D721Med (cell line): ENCODE data around the gene CCDC120.
A peak's percentile ranks its signal among the peaks of the same experiment; 100 is the strongest.

Experiments used
- DNase-seq: peaks from one replicate; pipeline ENCODE4 v3.0.0; 2011; ENCODE audit warnings: low spot score; ENCODE audit not compliant: insufficient read length
- FAIRE-seq: peaks from 2 replicates; lab custom pipeline; 2011; peaks lifted over from hg19 to GRCh38; lab: Jason Lieb, UNC
- TF ChIP-seq, protein P1 (sequence below): IDR thresholded peaks from 2 replicates; pipeline ENCODE4 v1.5.1; 2012; ENCODE audit warnings: mild to moderate bottlenecking, control low read depth; ENCODE audit not compliant: insufficient read depth; ENCODE audit errors: missing control alignments

CCDC120 gene

GRCh38 chrX:49039598-49040375 is 19.0 kb upstream of the CCDC120 start:
- FAIRE-seq, result no peak
- TF ChIP-seq, protein P1, sequence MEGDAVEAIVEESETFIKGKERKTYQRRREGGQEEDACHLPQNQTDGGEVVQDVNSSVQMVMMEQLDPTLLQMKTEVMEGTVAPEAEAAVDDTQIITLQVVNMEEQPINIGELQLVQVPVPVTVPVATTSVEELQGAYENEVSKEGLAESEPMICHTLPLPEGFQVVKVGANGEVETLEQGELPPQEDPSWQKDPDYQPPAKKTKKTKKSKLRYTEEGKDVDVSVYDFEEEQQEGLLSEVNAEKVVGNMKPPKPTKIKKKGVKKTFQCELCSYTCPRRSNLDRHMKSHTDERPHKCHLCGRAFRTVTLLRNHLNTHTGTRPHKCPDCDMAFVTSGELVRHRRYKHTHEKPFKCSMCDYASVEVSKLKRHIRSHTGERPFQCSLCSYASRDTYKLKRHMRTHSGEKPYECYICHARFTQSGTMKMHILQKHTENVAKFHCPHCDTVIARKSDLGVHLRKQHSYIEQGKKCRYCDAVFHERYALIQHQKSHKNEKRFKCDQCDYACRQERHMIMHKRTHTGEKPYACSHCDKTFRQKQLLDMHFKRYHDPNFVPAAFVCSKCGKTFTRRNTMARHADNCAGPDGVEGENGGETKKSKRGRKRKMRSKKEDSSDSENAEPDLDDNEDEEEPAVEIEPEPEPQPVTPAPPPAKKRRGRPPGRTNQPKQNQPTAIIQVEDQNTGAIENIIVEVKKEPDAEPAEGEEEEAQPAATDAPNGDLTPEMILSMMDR, result no peak
- DNase-seq, result no peak

DNA sequence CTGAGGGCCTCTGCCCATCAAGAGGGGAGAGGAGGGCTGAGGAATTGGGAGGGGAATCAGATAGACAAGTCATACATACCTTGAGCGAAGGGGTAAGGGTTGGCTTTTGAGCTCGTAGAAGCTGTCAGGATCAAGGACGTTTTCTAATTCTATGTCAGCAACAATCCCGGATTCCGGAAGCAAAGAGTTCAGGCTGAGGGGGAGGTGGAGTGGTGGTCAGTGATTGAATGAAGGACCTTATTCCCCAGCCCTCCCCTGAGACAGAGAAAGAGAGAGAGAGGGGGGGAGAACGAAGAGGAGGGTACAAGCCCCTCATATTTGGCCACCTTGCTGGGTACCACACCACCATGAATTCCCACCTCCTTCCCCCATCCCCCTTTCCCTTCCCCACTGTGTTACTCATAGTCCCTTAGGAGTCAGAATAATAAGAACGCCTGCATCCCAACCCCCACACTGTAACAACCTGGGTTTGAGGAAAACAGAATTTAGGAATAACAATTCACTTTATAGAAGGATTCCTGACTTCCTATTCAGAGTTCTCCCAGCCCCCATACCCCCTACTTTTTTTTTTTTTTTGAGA is 18.3 kb upstream of the CCDC120 start:
- DNase-seq (no peak), FAIRE-seq (no peak)
- TF ChIP-seq, protein P1, result no peak

- no peak for DNase-seq
- TF ChIP-seq, protein P1, result no peak
- FAIRE-seq, result no peak
Observed at GRCh38 chrX:49041744-49042580, 16.8 kb upstream of the CCDC120 start.

GRCh38 chrX:49042581-49043219 is 16.1 kb upstream of the CCDC120 start:
- TF ChIP-seq, protein P1, result no peak
- no peak for FAIRE-seq
- no peak for DNase-seq

DNA sequence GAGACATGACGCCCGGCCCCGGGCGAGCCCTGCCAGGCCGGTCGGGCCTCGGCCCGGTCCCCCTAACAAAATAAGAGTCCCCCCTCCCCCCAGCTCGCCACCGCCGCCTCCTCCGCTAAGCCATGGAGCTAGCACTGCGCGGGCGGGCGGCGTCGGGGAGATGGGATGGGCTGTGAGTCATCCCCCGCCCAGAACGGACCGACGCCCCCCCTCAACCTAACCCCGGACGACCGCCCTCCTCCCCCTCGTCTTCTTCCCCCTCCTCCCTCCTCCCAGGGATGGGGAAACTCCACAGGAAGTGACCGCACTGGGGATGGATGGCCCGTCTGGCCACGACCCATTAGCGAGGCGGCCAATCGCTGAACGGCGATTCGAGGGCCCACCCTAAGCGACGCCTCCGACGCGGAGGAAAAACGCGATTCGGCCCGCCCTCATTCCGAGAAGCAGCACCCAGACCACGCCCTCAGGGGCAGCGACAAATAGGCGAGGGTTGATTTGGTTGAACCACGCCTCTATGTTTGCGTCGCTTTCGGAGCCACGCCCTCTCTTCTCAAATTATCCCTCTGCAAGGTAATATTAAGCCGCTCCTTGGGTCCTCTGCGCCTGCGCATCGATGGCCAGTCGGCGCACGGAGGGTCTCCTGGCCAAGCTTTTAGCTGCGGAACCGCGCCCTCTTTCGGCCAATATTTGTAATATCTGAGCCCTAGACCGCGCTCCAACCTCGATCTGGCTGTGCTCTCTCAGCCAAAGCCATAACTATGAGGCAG is 15.4 kb upstream of the CCDC120 start, which contains the start of gene TFE3:
TSS of gene TFE3 (minus strand) at position 138 of the 767 bp plus-strand sequence. CDS start at position 7, 131 bp downstream.
- TF ChIP-seq, protein P1, result peak; percentile 47
- DNase-seq (peak; percentile 55), FAIRE-seq (peak; percentile 70)

GRCh38 chrX:49043987-49044281 is 14.9 kb upstream of the CCDC120 start:
- TF ChIP-seq, protein P1, result no peak
- FAIRE-seq, result no peak
- DNase-seq, result no peak
